HepG2 (cell line): ENCODE data around the gene IL17F. TPM values are rescaled to one million over a fixed set of nuclear protein-coding genes. Genes with fewer than 3 reads are reported as not detected.

ENCODE experiments used
- ARNT2 ChIP-seq: sonication (generic); formaldehyde crosslinking; IDR thresholded peaks from 2 replicates; pipeline ENCODE4 v1.8.0; 2022; ENCODE audit warnings: mild to moderate bottlenecking, low read depth, missing genetic modification reagents, moderate library complexity
- ATF7 ChIP-seq, 2 experiments: fragments of 450-650 bp in 1 of 2; sonication (generic) in 1 of 2; formaldehyde crosslinking in 1 of 2; IDR thresholded peaks; 2 replicates each; pipeline versions ENCODE4 v1.4.0 to v1.6.1; 2016 to 2020; ENCODE audit warnings: antibody characterized with exemption in 1 of 2, mild to moderate bottlenecking in 1 of 2, missing genetic modification reagents in 1 of 2
- BCL6 ChIP-seq: IDR thresholded peaks from 2 replicates; pipeline ENCODE4 v1.6.1; 2016; ENCODE audit warnings: missing genetic modification reagents, missing compliant biosample characterization
- CHD4 ChIP-seq: fragments of 200-600 bp; sonication (generic); IDR thresholded peaks from 2 replicates; pipeline ENCODE4 v1.7.0; 2017; ENCODE audit warnings: mild to moderate bottlenecking, low read length, borderline replicate concordance
- CSRNP1 ChIP-seq: sonication (generic); formaldehyde crosslinking; IDR thresholded peaks from 2 replicates; pipeline ENCODE4 v1.8.1; 2023; ENCODE audit warnings: mild to moderate bottlenecking, missing genetic modification reagents
- ELF3 ChIP-seq: IDR thresholded peaks from 2 replicates; pipeline ENCODE4 v1.6.1; 2016; ENCODE audit warnings: missing genetic modification reagents, missing compliant biosample characterization
- GRHL1 ChIP-seq: sonication (generic); formaldehyde crosslinking; conservative IDR thresholded peaks from 2 replicates; pipeline ENCODE4 v1.8.0; 2022; ENCODE audit warnings: missing genetic modification reagents
- HMGXB4 ChIP-seq, 2 experiments: sonication (generic) in 1 of 2; formaldehyde crosslinking in 1 of 2; IDR thresholded peaks; 2 replicates each; pipeline versions ENCODE4 v1.4.0 to v1.6.1; 2018 to 2020; ENCODE audit warnings: missing genetic modification reagents in 2 of 2, borderline replicate concordance in 1 of 2, low read depth in 1 of 2, mild to moderate bottlenecking in 1 of 2, missing biosample characterization in 1 of 2
- HOXA5 ChIP-seq: sonication (generic); formaldehyde crosslinking; IDR thresholded peaks from 2 replicates; pipeline ENCODE4 v1.4.0; 2020; ENCODE audit warnings: missing genetic modification reagents
- JARID2 ChIP-seq: sonication (generic); formaldehyde crosslinking; IDR thresholded peaks from 2 replicates; pipeline ENCODE4 v1.8.1; 2023; ENCODE audit warnings: missing genetic modification reagents, inconsistent platforms; ENCODE audit not compliant: insufficient replicate concordance
- MEF2D ChIP-seq: sonication (generic); formaldehyde crosslinking; IDR thresholded peaks from 2 replicates; pipeline ENCODE4 v1.5.1; 2020; ENCODE audit warnings: mild to moderate bottlenecking, missing genetic modification reagents
- NCOA2 ChIP-seq: sonication (generic); formaldehyde crosslinking; IDR thresholded peaks from 2 replicates; pipeline ENCODE4 v1.8.0; 2022; ENCODE audit warnings: inconsistent platforms
- NR2C2 ChIP-seq: sonication (generic); formaldehyde crosslinking; IDR thresholded peaks from 2 replicates; pipeline ENCODE4 v1.4.0; 2020; ENCODE audit warnings: missing genetic modification reagents, mild to moderate bottlenecking, moderate library complexity, borderline replicate concordance
- YEATS2 ChIP-seq: sonication (generic); formaldehyde crosslinking; IDR thresholded peaks from 2 replicates; pipeline ENCODE4 v1.4.0; 2020; ENCODE audit warnings: missing genetic modification reagents, borderline replicate concordance
- ZBTB49 ChIP-seq: sonication (generic); formaldehyde crosslinking; IDR thresholded peaks from 2 replicates; pipeline ENCODE4 v1.4.0; 2020; ENCODE audit warnings: missing genetic modification reagents, borderline replicate concordance
- ZNF124 ChIP-seq: sonication (generic); formaldehyde crosslinking; IDR thresholded peaks from 2 replicates; pipeline ENCODE4 v1.4.0; 2020; ENCODE audit warnings: missing genetic modification reagents
- ZNF563 ChIP-seq: sonication (generic); formaldehyde crosslinking; IDR thresholded peaks from 2 replicates; pipeline ENCODE4 v1.8.0; 2022; ENCODE audit warnings: mild to moderate bottlenecking, moderate library complexity, missing genetic modification reagents
- ZNF691 ChIP-seq: sonication (generic); formaldehyde crosslinking; IDR thresholded peaks from 2 replicates; pipeline ENCODE4 v1.4.0; 2020; ENCODE audit warnings: missing genetic modification reagents, low read depth, mild to moderate bottlenecking, borderline replicate concordance
- ZNF7 ChIP-seq: IDR thresholded peaks from 2 replicates; pipeline ENCODE4 v1.6.1; 2016; ENCODE audit warnings: missing biosample characterization, missing genetic modification reagents
- ZNF761 ChIP-seq: sonication (generic); formaldehyde crosslinking; conservative IDR thresholded peaks from 2 replicates; pipeline ENCODE4 v1.4.0; 2020; ENCODE audit warnings: mild to moderate bottlenecking, missing genetic modification reagents
- polyA plus RNA-seq, 8 experiments: library from polyadenylated mRNA; depleted of rRNA in 3 of 8; stranded (reverse) in 7 of 8; unstranded in 1 of 8; fragments of >200 nt; fragmentation: Illumina TruSeq in 4 of 8; extraction: Trizol in 4 of 8; gene quantifications; 2 replicates each; pipeline versions ENCODE4 v1.2.1 to v1.2.3, GENCODE V29; 2011 to 2016; ENCODE audit warnings: low read depth in 4 of 8, missing spikeins in 1 of 8, mixed read lengths in 1 of 8; ENCODE audit not compliant: insufficient read depth in 1 of 8
- total RNA-seq, 5 experiments: library from RNA; depleted of rRNA; stranded (reverse); fragments of >200 nt; fragmentation: Illumina TruSeq; extraction: Trizol; gene quantifications; 2 replicates each; pipeline ENCODE4 v1.2.3, GENCODE V29; 2016; ENCODE audit warnings: low read depth in 1 of 5

IL17F gene
- total and polyA plus RNA-seq, 2 of the 13 experiments (the other 11 are each of a cell fraction or from before 2014, with no cell fraction given), result not detected

- TF ChIP-seq GRHL1 (CRISPR knock-in tag), result no peak
- TF ChIP-seq HOXA5 (CRISPR knock-in tag), result 0 out of 2 replicates have a peak, but pooled peaks have one; percentile 39
- TF ChIP-seq ZNF7 (CRISPR knock-in tag), result no peak
- TF ChIP-seq ZNF124 (CRISPR knock-in tag), result peak; percentile 40; the same call in 1 of the 2 replicates
- TF ChIP-seq ARNT2 (CRISPR knock-in tag), result 0 out of 2 replicates have a peak, but pooled peaks have one; percentile 37
- TF ChIP-seq ZBTB49, result no peak
- TF ChIP-seq NCOA2 (CRISPR knock-in tag), result 0 out of 2 replicates have a peak, but pooled peaks have one; percentile 46
- no peak for TF ChIP-seq ZNF761 (CRISPR knock-in tag)
- peak; percentile 51; the same call in 1 of the 2 replicates for TF ChIP-seq CHD4
- peak; percentile 33; the same call in 1 of the 2 replicates for TF ChIP-seq MEF2D (CRISPR knock-in tag)
- no peak for TF ChIP-seq JARID2 (CRISPR knock-in tag)
- peak; percentile 64 to 94; a peak in 3 of 4 replicates for TF ChIP-seq HMGXB4 (CRISPR knock-in tag; IDR thresholded peaks at IDR 0.05; ENCODE audit: borderline replicate concordance in 1 of 2, low read depth in 1 of 2)
- peak; percentile 38; the same call in 1 of the 2 replicates for TF ChIP-seq BCL6 (CRISPR knock-in tag)
- TF ChIP-seq NR2C2, result peak; percentile 45; the same call in 1 of the 2 replicates
- peak; percentile 80 for TF ChIP-seq ELF3 (CRISPR knock-in tag)
- TF ChIP-seq CSRNP1 (CRISPR knock-in tag), result no peak; the same call in 1 of the 2 replicates
- no peak for TF ChIP-seq ATF7 (IDR thresholded peaks at IDR 0.05)
- TF ChIP-seq ATF7 (CRISPR knock-in tag; IDR thresholded peaks at IDR 0.05), result no peak
- TF ChIP-seq YEATS2 (CRISPR knock-in tag), result peak; percentile 52; the same call in 1 of the 2 replicates
- no peak for TF ChIP-seq ZNF563
- peak; percentile 57; the same call in 1 of the 2 replicates for TF ChIP-seq ZNF691 (CRISPR knock-in tag)
Measured at GRCh38 chr6:52286798-52287432, 42.6 kb upstream of the IL17F start (continued).
